ENCODE data around the gene SLC9A3.

- TF ChIP-seq ESRRA (CRISPR knock-in tag; IDR thresholded peaks at IDR 0.05; ENCODE audit: low read depth) (no peak), ZNF136 (CRISPR knock-in tag; IDR thresholded peaks at IDR 0.05; ENCODE audit: low read depth) (no peak), ATF6 (CRISPR knock-in tag; conservative IDR thresholded peaks at IDR 0.05) (no peak), EZH2 (conservative IDR thresholded peaks at IDR 0.05; ENCODE audit: low read depth, low read length) (no peak), HDAC1 (CRISPR knock-in tag; IDR thresholded peaks at IDR 0.05) (no peak), SP2 (CRISPR knock-in tag; IDR thresholded peaks at IDR 0.05) (no peak), ZNF430 (CRISPR knock-in tag; IDR thresholded peaks at IDR 0.05) (no peak)
Observed at GRCh38 chr5:525916-526315, 1.7 kb upstream of the SLC9A3 start.

All from HepG2 (cell line).